Heart left ventricle (tissue), 16 donors: ENCODE results near the gene NPPB. TPM values are rescaled to one million over a fixed set of nuclear protein-coding genes. Genes with fewer than 3 reads are reported as not detected.

Experiments used
- ATAC-seq, 4 donors: fragments of 200-7000 bp; cut with Tn5 transposase; one replicate each; pipeline ENCODE4 v1.9.1; 2020 to 2022; ENCODE audit warnings: moderate library complexity in 4 of 4, mild to moderate bottlenecking in 3 of 4, moderate number of reproducible peaks in 1 of 4
- DNase-seq, 5 donors: peaks; one replicate each; pipeline ENCODE4 v3.0.0-alpha.2; 2020
- H3K27ac ChIP-seq, 12 donors: fragments of 200-600 bp; sonication (generic) in 4 of 12; one replicate each; pipeline versions ENCODE4 v1.5.0 to v1.8.0; 2016 to 2022; ENCODE audit warnings: mild to moderate bottlenecking in 2 of 12
- H3K27me3 ChIP-seq, 9 donors: fragments of 200-600 bp; sonication (generic) in 2 of 9; one replicate each; pipeline versions ENCODE4 v1.5.1 to v1.8.0; 2016 to 2022; ENCODE audit warnings: mild to moderate bottlenecking in 3 of 9
- H3K36me3 ChIP-seq, 9 donors: fragments of 200-600 bp; sonication (generic) in 2 of 9; one replicate each; pipeline versions ENCODE4 v1.5.0 to v1.8.0; 2018 to 2022; ENCODE audit warnings: mild to moderate bottlenecking in 2 of 9
- H3K4me1 ChIP-seq, 12 donors: fragments of 200-600 bp; sonication (generic) in 4 of 12; one replicate each; pipeline versions ENCODE4 v1.5.0 to v1.8.0; 2016 to 2022; ENCODE audit warnings: mild to moderate bottlenecking in 3 of 12
- H3K4me3 ChIP-seq, 12 donors: fragments of 200-600 bp; sonication (generic) in 4 of 12; one replicate each; pipeline versions ENCODE4 v1.5.0 to v1.8.0; 2017 to 2022; ENCODE audit warnings: mild to moderate bottlenecking in 9 of 12, moderate library complexity in 4 of 12
- H3K9me3 ChIP-seq, 12 donors: fragments of 200-600 bp; sonication (generic) in 4 of 12; one replicate each; pipeline versions ENCODE4 v1.5.0 to v1.8.0; 2016 to 2022; ENCODE audit warnings: mild to moderate bottlenecking in 1 of 12
- CTCF ChIP-seq, 12 donors: fragments of 200-600 bp; sonication (generic) in 4 of 12; IDR thresholded peaks; one replicate each; pipeline versions ENCODE4 v1.5.0 to v1.8.0; 2018 to 2022; ENCODE audit warnings: antibody characterized with exemption in 12 of 12, mild to moderate bottlenecking in 5 of 12
- POLR2A ChIP-seq, 2 donors: fragments of 450-650 bp; IDR thresholded peaks; one replicate each; pipeline ENCODE4 v1.6.1; 2017; ENCODE audit warnings: antibody characterized with exemption in 2 of 2, mild to moderate bottlenecking in 2 of 2, moderate library complexity in 2 of 2
- WGBS, 4 donors: extraction: QIAGEN DNeasy Blood & Tissue Kit in 2 of 4; methylation state at CpG; one replicate each; pipeline versions ENCODE4 v1.1.5 to v1.1.7; 2013 to 2018; 5-methylcytosine and 5-hydroxymethylcytosine counted together
- intact Hi-C, 10 donors: fragments of 100-400 bp; cut with DNase I; formaldehyde crosslinking; loops; one replicate each; pipeline versions ENCODE4 v1.11.1 to v1.14.2; 2022
- polyA plus RNA-seq, 2 donors: library from polyadenylated mRNA; stranded (reverse); fragments of 200-250 nt; gene quantifications; one replicate each; pipeline ENCODE4 v1.2.3, GENCODE V29; 2013
- total RNA-seq, 9 donors: library from RNA; depleted of rRNA in 2 of 9; stranded (reverse); fragments of >200 nt in 2 of 9; fragmentation: NEBNext Ultra II Directional in 3 of 9; extraction: Animal tissue kit (Norgen Biotek cat#: 25700) in 3 of 9; gene quantifications; one replicate each; pipeline versions ENCODE4 v1.1.0 to v1.2.4, GENCODE V29; 2016 to 2023
- donor health status: ischemic (EF 13 %, LVEDD 7.1; RV severe dilation, severe dysfunction).
- donor health status: healthy with polysubstance abuse.
- donor health status: DM: no; HTN: yes; CAD: no.
- donor health status: DM: no; HTN: no; CAD: no.
- donor health status: ischemic (EF 25% LVEDD 6.9; RV normal size, moderate dysfunction).
- donor health status: ischemic (EF 25% LVEDD 5.7; RV mildly dilated, moderate dysfunction).
- donor health status: healthy.
- donor health status: DM: yes; HTN: yes; CAD: no.
- donor health status: ischemic (EF 35%, LVEDD 5.7; RV mildly dilated, moderate dysfunction).
- donor health status: nonischemic (EF 11% LVEDD 7.7; RV severe dilation, severe dysfunction).
- donor health status: DM: yes; HTN: yes; CAD: no.
- donor health status: PGD.
- donor health status: ischemic (EF 29% LVEDD 5.4; RV normal size, mild dysfunction).
- donor health status: nonischemic (EF 23%, LVEDD 6.1; RV moderate dilation, normal function).

Gene NPPB
- total and polyA plus RNA-seq, 11 donors, result 14.4 to 7,924 (median 252) TPM

GRCh38 chr1:11851180-11851579 lies 7.6 kb downstream of the NPPB start:
- Histone ChIP-seq H3K4me1 (peaks cover 0 to 13% (median 0%) of the 10 kb centered on the region in 12 donors), H3K27me3 (peaks cover 0 to 5% (median 0%) of the 10 kb centered on the region in 9 donors), H3K36me3 (peaks cover 0 to 6% (median 0%) of the 10 kb centered on the region in 9 donors), H3K9me3 (no peaks in the 10 kb centered on the region), H3K4me3 (no peak overlapping the region), H3K27ac (no peak overlapping the region)
- TF ChIP-seq CTCF (IDR thresholded peaks at IDR 0.05) (no peak), POLR2A (IDR thresholded peaks at IDR 0.05) (no peak)
- no peak for DNase-seq
- intact Hi-C loops, result no loop called here
- ATAC-seq, result no peak
- WGBS, 4 donors, result 66 to 83% (median 83%) methylated on average over 7 of the region's 7 CpGs

GRCh38 chr1:11850156-11850555 lies 8.6 kb downstream of the NPPB start:
- intact Hi-C loops, result no loop called here
- DNase-seq (no peak), ATAC-seq (no peak)
- no peak overlapping the region for H3K4me3 ChIP-seq
- 54 to 69% (median 61%) methylated on average over 11 of the region's 11 CpGs for WGBS, 4 donors
- no peak for TF ChIP-seq POLR2A (IDR thresholded peaks at IDR 0.05)
- no peak for TF ChIP-seq CTCF (IDR thresholded peaks at IDR 0.05)
- peaks cover 0 to 11% (median 3%) of the 10 kb centered on the region in 9 donors for H3K36me3 ChIP-seq
- no peak overlapping the region for H3K27ac ChIP-seq
- H3K9me3 ChIP-seq, result no peaks in the 10 kb centered on the region
- peaks cover 0 to 4% (median 0%) of the 10 kb centered on the region in 9 donors for H3K27me3 ChIP-seq
- peaks cover 0 to 13% (median 0%) of the 10 kb centered on the region in 12 donors for H3K4me1 ChIP-seq

GRCh38 chr1:11848373-11848700 lies 10.4 kb downstream of the NPPB start:
- Histone ChIP-seq H3K36me3 (peaks cover 0 to 29% (median 18%) of the 10 kb centered on the region in 9 donors), H3K27me3 (no peaks in the 10 kb centered on the region), H3K9me3 (no peaks in the 10 kb centered on the region), H3K27ac (peak overlapping the region in 2 of 12 donors; percentile 54 to 59), H3K4me3 (no peak overlapping the region), H3K4me1 (peaks cover 0 to 13% (median 0%) of the 10 kb centered on the region in 12 donors)
- DNase-seq, result no peak
- 31 to 68% (median 40%) methylated on average over 9 of the region's 9 CpGs for WGBS, 4 donors
- TF ChIP-seq CTCF (IDR thresholded peaks at IDR 0.05) (no peak), POLR2A (IDR thresholded peaks at IDR 0.05) (no peak)
- ATAC-seq, result no peak
- intact Hi-C loops, result no loop called here

GRCh38 chr1:11847667-11848372 lies 10.9 kb downstream of the NPPB start, which contains the start of gene NPPA:
NPPA (minus strand) TSS chr1:11847783; CDS start chr1:11847684, 99 bp downstream.
- 24 to 43% (median 36%) methylated on average over 14 to 18 of the region's 18 CpGs for WGBS, 4 donors

More at GRCh38 chr1:11847667-11848372, 10.9 kb downstream of the NPPB start, which contains the start of gene NPPA:
- TF ChIP-seq POLR2A (IDR thresholded peaks at IDR 0.05), result no peak
- no peak for TF ChIP-seq CTCF (IDR thresholded peaks at IDR 0.05)
- peaks cover 0 to 32% (median 22%) of the 10 kb centered on the region in 9 donors for H3K36me3 ChIP-seq
- H3K27me3 ChIP-seq, result no peaks in the 10 kb centered on the region
- H3K27ac ChIP-seq, result peak within 1 kb of the TSS in 4 of 12 donors; percentile 34 to 63 (median 52)
- peak within 1 kb of the TSS in 5 of 12 donors; percentile 19 to 49 (median 32) for H3K4me3 ChIP-seq
- H3K4me1 ChIP-seq, result peaks cover 0 to 15% (median 2%) of the 10 kb centered on the region in 12 donors
- DNase-seq (peak in 4 of 5 donors; percentile 40 to 67 (median 58)), ATAC-seq (peak; percentile 30 to 63 (median 40))
- no peaks in the 10 kb centered on the region for H3K9me3 ChIP-seq
- intact Hi-C loops, result no loop called here
